Activated CD8-positive, alpha-beta memory T cell treated with anti-CD3 and anti-CD28 coated beads for 1 hour (primary cell): Measurements from ENCODE around the gene FIG4.
"Not testable (repeated sequence)": the region's sequence is repeated elsewhere in the genome, so short reads cannot be mapped to it uniquely, and the experiment has no call there.

Source experiments
- DNase-seq, 2 donors: peaks; one replicate each; pipeline ENCODE4 v3.0.0-alpha.2; 2020; ENCODE audit warnings: low read depth in 1 of 2; ENCODE audit errors: extremely low read depth in 1 of 2

The FIG4 gene

DNA sequence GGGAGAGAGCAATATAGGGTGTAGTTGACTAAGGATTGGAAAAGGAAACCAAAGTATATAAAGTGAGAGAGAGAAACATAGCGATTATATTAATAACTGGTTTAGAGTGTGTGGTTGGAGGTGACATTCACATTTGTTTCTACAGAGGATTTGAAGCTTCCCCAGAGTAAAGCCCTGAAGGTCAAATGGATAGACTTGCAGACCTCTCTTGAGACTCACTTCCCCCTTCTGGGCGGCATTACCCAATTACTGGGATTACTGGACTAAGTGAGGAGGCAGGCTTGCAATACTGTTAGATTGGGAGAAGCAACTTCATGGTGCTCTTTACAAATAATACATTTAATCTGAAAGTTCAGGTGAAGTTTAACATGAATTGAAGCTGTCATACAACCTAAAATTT lies 10.7 kb downstream of the FIG4 start:
- DNase-seq, result no peak

DNA sequence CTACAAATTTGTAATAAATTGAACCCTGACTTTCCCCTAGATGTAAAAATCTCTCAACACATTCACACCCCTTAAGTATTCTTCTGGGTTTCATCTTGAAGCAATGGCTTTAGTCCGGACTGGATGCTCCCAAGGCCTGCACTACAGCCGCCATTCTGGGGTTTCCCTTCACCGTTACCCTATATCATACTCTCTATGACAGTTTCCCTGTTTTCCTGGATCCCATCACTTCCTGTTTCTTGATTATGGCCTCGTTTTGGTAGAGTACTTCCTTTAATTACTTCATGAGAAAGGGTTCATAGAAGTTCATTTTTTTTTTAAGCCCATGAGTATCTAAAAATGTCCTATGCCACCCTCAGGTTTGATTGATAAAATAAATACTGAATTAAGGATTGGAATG lies 11.7 kb downstream of the FIG4 start:
- no peak for DNase-seq

DNA sequence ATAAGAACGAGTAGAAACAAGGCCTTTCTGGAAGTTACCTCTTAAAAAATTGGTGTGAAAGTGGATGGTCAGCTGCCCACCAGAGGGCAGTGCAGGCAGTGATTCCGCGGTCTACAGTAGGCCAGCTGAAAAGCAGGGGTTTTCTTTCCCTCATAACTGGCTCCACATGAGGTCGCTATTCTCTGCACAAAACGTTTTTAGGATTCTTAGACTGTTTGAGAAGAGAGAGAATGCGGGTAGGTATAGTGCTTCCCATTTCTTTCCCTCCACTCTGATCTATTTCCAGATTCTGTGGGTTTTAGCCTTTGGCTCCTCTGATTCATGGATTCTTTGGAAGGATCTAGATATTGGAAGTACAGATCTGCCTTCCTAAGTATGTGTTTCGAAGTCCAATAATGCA lies 14.2 kb downstream of the FIG4 start:
- DNase-seq, result peak; percentile 36 to 55

DNA sequence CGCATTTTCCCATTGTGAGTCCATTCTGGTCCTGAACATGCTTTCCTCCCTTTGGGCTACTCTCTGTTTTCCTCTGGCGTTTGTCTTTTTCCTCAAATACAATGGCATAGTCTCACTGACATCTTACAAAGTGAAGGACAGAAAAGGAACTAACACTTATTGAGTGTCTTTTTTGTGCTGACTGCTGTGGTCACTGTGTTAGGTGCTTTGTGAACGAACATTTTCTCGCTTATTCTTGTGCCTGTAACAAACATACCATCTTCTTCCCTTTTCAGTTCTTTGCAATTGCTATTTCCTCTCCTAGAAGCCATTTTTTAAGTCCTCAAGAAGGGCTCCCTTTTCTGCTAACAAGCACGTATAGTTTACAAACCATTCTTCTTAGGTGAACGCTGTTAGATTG lies 15.4 kb downstream of the FIG4 start:
- no peak for DNase-seq

DNA sequence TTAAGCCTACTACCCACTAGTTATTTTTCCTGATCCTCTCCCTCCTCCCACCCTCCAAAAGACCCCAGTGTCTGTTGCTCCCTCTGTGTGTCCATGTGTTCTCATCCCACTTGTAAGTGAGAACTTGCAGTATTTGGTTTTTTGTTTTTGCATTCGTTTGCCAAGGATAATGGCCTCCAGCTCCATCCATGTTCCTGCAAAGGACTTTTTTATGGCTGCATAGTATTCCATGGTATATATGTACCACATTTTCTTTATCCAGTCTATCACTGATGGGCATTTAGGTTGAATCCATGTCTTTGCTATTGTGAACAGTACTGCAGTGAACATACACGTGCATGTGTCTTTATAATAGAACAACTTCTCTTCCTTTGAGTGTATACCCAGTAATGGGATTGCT lies 17.0 kb downstream of the FIG4 start:
- DNase-seq, result not testable (repeated sequence)

DNA sequence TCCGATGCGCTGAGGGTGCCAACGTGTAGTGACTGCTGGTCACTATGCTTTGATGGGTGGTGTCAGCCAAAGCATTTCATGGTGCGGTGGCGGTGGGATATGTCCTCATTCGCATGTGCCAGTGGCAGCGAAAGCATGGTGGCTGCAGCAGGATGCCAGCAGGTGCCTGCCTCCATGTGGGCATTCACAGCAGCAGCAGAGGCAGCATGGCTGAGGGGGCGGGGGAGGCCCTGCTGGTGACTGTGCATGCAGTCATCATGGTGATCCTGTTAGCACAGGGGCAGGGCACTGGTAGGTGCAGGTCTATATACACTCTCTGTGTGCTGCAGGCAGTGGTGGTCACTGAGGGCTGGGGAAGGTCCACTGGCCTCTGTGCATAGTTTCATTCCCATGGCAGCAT lies 22.0 kb downstream of the FIG4 start:
- no peak for DNase-seq

DNA sequence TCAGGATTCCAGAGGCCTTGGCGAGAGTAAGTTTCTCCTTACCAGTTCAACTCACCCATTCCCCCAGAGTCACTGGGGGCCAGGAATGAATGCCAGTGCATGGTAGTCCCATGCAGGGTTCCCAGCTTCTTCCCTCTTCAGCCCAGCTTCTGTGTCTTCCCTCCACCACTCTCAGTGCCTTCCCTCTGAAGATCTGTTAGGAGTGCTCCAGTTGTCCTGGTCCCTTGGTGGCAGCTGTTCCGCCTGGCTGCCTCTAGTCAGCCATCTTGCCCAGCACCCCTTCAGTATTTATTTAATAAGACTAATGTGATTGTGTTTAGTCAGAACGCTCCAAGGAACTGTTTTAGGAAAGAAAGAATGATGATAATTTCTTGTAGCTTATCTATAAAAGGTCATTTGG lies 23.1 kb downstream of the FIG4 start:
- DNase-seq, result no peak

DNA sequence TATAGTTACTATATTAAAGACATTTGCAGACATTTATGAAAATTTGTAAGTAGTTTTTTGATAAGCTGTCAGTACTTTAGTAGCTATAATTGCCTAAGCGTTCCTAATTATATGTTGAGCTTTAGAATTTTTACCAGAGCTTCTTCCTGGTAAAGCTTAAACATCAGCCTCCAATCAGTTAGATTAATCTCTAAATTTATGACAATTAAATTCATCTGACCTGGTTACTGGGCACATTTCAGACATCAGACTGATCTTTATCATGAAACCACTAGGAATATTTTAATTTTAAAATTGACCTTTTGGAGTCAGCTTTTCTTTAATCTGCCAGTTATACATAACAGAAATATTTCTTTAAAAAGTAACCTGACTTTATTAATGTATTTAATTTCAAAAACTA lies 23.5 kb downstream of the FIG4 start:
- no peak for DNase-seq

DNA sequence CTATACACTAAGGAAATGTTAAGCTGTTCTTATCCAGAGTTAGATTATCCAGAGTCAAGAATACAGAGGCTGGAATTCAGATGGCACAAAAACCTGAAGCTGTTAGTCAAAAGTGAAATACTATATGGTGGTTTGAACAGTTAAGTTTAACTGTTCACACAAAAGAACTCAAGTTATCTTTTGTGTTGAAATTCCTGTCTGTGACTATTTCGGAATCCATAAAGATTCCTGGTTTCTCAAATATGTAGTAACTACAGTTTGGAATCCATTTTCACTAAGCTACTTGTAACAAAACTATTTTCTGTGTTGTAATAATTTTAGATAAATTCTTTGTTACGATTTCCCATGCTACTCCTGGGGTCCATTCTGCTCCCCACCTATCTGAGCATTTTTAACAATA lies 24.5 kb downstream of the FIG4 start:
- no peak for DNase-seq

DNA sequence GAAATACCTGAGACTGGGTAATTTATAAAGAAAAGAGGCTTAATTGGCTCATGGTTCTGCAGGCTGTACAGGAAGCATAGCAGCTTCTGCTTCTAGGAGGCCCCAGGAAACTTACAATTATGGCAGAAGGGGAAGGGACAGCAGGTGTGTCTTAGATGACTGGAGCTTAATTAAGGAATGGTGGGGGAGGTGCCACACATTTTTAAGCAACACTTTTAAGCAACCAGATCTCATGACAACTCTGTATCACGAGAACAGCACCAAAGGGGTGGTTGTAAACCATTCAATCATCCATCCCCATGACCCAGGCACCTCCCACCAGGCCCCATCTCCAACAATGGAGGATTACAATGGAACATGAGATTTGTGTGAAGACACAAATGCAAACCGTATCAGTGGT lies 26.9 kb downstream of the FIG4 start:
- DNase-seq, result no peak

DNA sequence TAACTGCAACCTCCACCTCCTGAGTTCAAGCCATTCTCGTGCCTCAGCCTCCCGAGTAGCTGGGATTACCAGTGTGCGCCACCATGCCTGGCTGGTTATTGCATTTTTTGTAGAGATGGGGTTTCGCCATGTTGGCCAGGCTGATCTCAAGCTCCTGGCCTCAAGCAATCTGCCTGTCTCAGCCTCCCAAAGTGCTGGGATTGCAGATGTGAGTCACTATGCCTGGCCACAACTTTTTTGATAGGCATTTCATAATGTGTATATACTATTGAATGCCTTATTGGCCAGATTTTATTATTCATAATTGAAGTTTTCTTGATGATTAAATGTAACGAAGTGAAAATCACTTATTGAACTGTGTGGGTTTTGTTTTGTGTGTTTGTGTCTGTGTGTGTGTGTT lies 27.9 kb downstream of the FIG4 start:
- no peak for DNase-seq

DNA sequence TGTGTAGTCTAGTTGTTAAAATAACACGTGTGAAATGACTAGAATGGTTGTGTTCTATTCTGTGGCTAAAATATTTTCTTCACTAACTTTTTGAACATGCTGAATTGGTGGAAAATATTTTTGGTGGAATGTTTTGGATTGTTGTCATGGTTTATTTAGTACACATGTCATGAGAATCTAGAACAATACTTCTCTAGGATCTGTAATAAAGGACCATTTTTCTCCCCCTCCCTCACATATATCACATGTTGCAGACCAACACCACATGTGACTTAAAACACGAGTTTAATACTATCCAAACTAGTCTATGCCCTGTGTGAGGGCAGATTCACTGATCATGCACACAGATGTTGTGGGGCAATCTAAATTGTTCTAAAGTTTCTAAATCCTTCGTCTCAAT lies 29.2 kb downstream of the FIG4 start:
- no peak for DNase-seq

DNA sequence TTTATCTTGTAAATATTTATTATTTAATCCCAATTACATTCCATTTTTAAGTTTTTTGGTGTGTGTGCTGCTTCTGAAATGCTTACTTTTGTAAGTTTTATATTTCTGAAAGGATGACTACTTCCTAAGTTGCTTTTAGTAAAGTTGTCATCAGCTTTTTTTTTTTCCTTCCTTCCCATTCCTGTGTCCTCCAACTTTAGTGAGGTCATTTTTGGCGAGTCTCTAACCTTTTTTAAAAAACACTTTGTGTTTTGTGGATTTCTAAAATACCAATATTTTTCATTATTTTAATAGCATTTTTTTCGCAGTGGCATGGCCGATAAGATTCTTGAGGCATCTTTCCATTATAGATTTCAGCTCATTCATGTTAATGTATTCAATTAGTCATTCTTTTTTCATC lies 30.9 kb downstream of the FIG4 start:
- DNase-seq, result no peak

DNA sequence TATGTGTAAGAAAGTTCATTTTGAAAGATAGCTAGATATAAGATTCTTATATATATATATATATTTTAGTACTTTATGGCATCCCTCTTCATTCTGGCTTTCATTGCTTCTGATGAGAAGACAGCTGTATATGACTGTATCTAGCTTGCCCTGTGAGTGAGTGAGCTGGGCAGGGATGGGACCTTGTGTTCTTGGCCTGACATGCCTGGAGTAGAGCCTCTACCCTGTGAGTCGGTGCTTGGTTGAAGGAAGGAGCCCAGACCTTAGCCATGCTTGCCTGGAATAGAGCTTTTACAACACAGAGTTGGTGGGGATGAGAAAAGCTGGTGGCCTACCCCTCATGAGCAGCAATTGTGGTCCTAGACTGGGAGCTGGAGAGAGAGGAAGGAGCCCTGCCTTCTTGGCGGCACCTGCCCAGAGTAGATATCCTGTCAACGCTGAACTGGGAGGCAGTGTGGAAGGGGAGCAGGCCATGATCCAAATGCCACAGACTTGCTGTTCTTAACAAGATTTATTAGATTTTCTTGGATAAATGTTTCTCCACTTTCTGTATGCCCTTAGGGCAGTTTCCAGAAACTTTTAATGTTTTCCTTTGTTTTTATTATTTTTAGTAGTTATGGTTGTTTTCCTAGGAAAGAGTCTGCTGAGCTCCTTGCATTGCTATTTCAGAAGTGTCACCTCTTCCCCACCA lies 31.6 kb downstream of the FIG4 start:
- no peak for DNase-seq

DNA sequence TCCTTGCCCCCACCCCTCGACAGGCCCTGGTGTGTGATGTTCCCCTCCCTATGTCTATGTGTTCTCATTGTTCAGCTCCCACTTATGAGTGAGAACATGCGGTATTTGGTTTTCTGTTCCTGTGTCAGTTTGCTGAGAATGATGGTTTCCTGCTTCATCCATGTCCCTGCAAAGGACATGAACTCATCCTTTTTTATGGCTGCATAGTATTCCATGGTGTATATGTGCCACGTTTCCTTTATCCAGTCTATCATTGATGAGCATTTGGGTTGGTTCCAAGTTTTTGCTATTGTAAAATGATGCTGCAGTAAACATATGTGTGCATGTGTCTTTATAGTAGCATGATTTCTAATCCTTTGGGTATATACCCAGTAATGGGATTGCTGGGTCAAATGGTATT lies 34.2 kb downstream of the FIG4 start:
- not testable (repeated sequence) for DNase-seq

DNA sequence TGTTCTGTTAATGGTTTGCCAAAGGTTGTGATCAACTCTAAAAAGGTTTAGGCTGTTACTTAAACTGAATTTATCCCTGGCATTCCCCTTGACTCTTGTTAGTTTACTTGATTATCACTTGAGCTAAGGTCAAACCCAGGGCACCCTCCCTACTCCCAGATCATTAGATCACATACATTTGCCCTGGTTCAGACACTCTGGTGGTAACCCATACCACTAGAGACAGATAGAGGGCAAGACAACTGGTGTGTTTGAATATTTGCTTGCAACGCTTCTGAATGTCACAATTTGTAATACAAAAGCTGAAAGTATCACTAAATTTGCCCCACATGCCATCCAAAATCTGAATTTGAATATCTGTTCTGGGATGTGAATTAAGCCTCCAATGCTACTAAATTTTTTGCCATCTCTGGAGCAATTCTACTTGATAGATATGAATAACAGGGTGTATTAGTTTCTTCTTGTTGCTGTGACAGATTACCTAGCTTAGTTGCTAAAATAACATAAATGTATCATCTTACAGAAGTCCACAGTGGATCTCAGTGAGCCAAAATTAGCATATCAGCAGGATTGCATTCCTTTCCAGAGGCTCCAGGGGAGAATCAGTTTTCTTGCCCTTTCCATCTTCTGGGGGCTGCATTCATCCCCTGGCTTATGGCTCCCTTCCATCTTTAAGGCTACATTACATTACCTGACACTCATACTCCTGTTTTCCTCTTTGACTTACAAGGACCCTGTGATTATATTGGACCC lies 45.4 kb downstream of the FIG4 start:
- no peak for DNase-seq

DNA sequence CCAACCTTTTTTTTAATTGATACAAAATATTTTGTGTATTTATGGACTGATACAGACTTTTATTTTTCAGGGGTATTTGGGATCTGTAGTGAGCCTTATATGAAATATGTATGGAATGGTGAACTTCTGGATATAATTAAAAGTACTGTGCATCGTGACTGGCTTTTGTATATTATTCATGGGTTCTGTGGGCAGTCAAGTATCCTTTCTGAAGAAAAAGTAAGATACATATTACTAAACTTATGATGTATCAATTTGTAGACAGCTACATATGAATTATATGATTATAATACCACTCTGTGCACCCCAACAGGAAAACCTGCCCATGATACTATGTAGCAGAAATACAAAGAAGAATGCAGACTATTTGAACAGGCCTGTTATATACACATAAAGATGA lies 47.2 kb downstream of the FIG4 start:
- no peak for DNase-seq

DNA sequence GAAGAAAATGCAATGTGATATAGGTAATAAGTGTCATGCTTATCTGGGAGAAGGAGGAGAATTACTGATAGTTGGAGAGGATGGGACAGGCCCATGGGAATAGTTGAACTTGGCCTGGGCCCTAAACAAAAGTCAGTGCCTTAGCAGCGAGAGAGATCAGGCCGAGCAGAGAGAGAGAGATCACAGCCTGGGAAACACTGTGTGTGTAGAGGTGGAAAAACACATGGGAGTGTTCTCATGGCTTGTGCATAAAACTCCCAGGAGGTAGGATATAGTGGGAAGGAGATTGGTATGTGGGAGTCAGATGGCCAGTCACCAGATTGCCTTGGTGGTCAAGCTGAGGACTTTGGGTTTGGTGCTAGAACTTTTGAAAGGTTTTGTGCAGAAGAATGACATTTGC lies 47.6 kb downstream of the FIG4 start:
- DNase-seq, result no peak

DNA sequence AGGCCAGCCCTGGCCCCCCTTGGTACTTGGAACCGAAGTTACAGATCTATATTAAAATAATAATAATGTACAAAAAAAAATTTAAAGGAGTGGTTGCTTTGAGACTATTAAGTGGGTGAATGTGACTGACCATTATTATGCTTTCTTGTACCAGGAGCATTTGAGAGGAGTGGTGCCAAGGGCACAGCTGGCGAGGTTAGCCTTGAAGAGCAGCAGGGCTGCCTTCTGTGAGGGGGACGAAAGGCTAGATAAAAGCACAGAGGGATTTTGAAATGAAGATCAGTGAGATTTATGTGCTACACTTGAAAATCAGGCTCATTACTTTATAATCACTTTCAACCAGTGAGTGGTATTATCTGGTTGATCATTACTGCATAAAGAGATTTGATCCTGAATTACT lies 48.6 kb downstream of the FIG4 start:
- DNase-seq, result no peak

DNA sequence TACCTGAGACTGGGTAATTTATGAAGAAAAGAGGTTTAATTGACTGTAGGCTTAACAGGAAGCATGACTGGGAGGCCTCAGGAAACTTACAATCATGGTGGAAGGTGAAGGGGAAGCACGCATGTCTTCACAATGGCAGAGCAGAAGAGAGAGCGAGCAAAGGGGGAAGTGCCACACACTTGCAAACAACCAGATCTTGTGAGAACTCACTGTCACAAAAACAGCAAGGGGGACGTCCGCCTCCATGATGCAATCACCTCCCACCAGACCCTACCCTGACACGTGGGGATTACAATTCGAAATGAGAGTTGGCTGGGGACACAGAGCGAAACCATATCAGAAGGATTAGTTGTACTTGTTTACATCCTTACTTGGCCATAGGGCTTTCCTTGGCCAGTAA lies 49.7 kb downstream of the FIG4 start:
- no peak for DNase-seq

DNA sequence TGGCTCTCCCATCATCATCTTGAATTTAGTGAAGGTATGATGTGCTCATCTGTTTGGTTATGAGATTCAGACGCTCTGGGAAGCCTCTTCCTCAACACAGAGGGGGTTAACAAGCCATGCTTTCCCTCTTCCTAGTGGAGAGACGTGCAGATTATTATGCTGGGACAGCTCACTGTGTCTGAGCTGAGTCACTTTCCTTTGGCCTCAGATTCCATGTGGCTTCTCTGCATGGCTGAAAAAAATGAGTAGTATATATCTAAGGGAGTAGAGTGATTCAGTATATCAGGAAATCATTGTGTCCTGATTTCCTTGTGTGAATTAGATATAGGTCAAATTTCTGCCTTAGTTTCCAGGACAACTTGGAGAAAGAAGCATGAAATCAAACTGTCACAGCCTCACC lies 52.6 kb downstream of the FIG4 start:
- DNase-seq, result no peak

DNA sequence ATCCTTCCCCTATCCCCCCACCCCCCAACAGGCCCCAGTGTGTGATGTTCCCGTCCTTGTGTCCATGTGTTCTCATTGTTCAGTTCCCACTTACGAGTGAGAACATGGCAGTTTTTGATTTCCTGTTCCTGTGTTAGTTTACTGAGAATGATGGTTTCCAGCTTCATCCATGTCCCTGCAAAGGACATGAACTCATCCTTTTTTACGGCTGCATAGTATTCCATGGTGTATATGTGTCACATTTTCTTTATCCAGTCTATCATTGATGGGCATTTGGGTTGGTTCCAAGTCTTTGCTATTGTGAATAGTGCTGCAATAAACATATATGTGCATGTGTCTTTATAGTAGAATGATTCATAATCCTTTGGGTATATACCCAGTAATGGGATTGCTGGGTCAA lies 53.7 kb downstream of the FIG4 start:
- not testable (repeated sequence) for DNase-seq

DNA sequence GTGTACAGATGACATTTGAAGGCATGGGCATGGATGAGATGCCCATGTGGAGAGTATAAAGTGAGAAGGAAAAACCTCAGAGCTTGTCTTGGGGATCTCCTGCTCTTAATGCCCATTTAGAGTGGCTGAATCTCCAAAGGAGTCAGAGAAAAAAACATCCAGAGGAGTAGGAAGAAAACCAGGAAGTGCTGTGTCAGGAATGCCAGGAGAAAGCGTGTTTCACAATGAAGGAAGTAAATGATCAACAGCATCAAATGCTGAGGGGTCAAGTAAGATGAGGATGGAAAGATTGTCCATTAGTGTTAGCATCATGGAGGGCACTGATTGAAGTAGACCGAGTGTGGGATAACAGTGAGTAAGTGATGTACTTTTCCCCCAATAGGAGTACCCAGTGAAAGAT lies 56.1 kb downstream of the FIG4 start:
- no peak for DNase-seq
